NCI-H2171 treated with DMSO at 0.1 percent for 48 hours (cell line): Measurements from ENCODE around the gene RPS6KA2.
"Not testable (repeated sequence)": the region's sequence is repeated elsewhere in the genome, so short reads cannot be mapped to it uniquely, and the experiment has no call there.

Experiments used
- DNase-seq: peaks from one replicate; lab custom pipeline; 2025; lab: John Stamatoyannopoulos, UW

The RPS6KA2 gene

DNA sequence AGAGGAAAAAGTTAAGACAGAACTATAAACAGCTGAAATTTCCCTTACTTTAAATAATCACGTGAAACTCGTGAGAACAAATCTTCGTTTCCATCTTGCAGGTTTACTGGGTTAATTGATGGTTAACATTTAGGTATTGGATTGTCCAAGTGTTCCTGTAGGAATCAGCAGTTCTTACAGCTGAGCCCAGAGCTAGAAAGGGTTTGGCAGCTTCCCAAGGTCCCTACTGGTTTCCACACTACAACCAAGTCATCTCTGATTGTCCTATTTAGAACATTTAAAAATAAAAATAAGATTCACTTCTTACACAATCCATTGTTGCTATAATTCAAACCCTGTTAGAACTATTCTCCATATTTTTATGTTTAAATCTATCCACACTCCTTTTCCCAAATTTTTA, 260.1 kb downstream of the RPS6KA2 start:
- no peak for DNase-seq

DNA sequence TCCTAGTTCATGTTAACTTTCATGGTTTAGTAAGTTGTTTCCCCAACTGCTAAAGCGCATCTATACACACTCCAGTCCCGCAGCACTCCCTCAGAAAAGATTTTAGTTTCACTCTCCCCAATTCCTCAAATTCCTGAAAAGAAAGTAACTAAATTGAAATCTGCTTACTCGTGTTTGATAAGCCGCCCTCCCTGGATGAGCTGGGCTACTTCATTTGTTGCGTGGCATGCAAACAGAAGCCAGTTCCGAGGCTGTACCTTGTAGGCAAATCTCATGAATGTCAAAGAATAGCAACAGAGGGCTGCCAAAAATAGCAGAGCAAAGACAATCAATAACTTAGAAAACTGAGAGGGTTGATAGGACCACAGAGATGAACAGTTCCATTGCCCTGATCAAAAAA, 261.2 kb downstream of the RPS6KA2 start:
- no peak for DNase-seq

DNA sequence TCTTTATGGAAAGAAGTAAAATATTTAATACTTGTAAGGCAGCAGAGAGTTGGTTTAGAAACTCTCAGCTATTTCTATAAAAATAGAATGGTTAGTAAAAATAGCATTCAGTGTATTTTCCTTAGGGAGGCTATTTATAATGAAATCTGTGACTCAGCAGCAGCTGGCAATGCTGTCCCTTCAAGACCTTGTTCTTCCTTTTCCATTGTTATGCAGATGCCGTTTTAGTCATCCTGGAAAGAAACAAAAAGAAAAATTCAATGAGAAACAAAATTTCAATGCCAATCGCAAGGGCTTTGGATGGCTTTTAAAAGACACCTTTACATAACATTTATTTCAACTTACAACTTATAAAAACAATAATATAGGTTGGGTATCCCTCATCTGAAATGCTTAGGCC, 261.8 kb downstream of the RPS6KA2 start:
- no peak for DNase-seq

DNA sequence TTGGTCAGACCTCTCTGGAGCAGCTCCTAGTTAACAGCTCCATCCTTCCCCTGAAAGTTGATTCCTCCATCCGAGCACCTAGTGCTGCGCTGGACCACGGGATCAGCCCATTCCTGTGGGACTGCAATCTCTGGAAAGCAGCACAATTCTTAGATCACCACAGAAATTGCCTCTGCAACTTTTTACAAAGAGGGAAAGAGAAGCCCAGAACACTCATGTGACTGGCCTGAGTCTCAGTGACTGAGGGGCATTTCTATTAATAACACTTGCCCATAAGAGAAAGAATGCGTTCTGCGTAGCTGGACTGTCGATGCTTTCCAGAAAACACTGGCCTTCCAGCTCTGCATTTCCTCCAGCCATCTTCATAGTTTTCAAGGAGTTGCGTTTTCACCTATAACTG, 262.6 kb downstream of the RPS6KA2 start:
- DNase-seq, result no peak

DNA sequence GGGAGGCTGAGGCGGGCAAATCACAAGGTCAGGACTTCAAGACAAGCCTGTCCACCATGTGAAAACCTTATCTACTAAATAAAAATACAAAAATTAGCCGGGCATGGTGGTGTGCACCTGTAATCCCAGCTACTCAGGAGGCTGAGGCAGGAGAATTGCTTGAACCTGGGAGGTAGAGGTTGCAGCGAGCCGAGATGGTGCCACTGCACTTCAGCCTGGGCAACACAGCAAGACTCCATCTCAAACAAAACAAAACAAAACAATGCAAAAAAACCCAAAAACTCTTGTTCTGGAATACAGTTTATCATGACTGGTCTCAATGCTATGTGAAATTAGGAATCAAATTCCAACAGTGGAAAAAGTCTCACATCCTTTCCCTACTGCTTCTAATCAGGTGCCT, 264.6 kb downstream of the RPS6KA2 start:
- DNase-seq, result not testable (repeated sequence)

DNA sequence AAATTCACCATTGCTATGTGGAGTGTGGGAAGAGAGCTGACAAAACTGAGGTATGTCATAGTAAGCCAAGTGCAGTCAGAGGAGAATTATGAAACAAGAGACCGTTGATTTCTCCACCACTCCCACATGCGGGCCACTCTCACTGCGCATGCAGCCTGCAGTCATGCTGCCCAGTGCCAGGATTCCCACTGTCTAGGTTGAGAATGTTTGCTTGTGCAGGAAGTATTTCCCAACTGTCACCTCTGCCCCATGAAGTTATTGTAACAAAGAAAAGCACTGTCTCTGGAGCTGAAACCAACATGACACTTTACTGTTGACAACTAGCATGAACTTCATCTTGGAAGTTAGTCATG, 266.0 kb downstream of the RPS6KA2 start:
- DNase-seq, result no peak

DNA sequence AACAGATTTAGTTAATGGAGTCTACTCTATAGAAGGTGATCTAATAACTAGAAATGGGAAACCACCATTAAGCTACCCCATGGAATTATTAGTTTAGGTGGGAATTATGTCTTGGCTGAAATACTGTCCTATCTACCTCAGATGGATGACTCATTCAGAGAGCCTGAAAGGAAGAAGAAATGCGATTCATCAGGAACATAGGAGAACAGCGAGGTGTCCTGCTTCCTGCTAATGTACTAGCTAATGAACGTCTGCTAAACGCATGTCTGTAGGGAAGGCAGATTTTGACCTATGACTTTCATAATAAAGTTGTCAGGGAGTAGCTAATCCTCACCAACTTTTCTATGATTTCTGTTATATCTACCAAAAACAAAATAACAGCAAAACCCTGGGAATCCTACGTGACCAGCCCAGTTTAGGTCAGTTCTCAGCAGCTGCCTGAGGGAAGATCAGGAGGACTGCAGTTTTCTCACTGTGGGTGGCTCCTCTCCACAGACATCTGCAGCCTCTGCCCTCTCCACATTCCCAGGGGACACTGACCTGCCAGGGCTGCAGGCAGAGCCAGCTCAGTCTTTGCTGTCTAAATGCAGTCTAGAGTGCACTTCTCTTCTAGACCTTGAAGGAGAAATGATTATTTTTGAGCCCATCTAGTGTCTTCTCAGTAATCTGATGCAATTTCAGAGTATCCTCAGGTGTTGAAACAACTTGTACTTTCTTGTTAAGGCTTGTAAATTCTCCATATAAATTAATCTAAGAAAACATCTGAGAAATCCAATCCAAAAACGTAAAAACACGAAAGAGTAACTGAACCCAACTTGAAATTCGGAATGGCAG, 266.6 kb downstream of the RPS6KA2 start:
- DNase-seq, result no peak
